Caco-2 (cell line): ENCODE data around the gene PPEF2. TPM values are rescaled to one million over a fixed set of nuclear protein-coding genes. Genes with fewer than 3 reads are reported as not detected.

Experiments
- BruUV-seq: library from RNA; stranded (reverse); fragments of 400-500 nt; replicated peaks from 2 replicates; lab custom pipeline; 2021; lab: Mats Ljungman, UMichigan
- CTCF ChIA-PET: fragments of 300-600 bp; sonication (Branson Sonifier 250); formaldehyde crosslinking; loops from one replicate; lab custom pipeline; 2022; ENCODE audit warnings: antibody characterized with exemption; lab: Charles Lee
- POLR2A ChIA-PET: fragments of 300-600 bp; sonication (Branson Sonifier 250); formaldehyde crosslinking; loops from one replicate; lab custom pipeline; 2022; ENCODE audit warnings: antibody characterized with exemption; lab: Charles Lee
- DNase-seq, 2 experiments: peaks; one replicate each; pipeline versions ENCODE4 v3.0.0 to v3.0.0-alpha.2; 2020 to 2022
- H3K27me3 ChIP-seq: replicated peaks from 2 replicates; pipeline ENCODE4 v1.6.0; 2011; ENCODE audit warnings: low read length; ENCODE audit not compliant: control insufficient read depth, insufficient read depth
- H3K36me3 ChIP-seq: 2 replicates; pipeline ENCODE4 v1.5.1; 2011; ENCODE audit warnings: low read length; ENCODE audit not compliant: control insufficient read depth, insufficient read depth
- H3K4me1 ChIP-seq: fragments of 250-450 bp; sonication (Bioruptor Pico); 2 replicates; pipeline ENCODE4 v1.5.1; 2020; ENCODE audit warnings: mild to moderate bottlenecking
- H3K4me3 ChIP-seq: 2 replicates; pipeline ENCODE4 v1.5.1; 2011; ENCODE audit warnings: low read depth, mild to moderate bottlenecking, control low read depth, low read length
- H3K9me3 ChIP-seq: fragments of 250-450 bp; sonication (Bioruptor Pico); 2 replicates; pipeline ENCODE4 v1.5.1; 2020; ENCODE audit warnings: mild to moderate bottlenecking, moderate library complexity
- H3K27ac Mint-ChIP-seq: one replicate; pipeline ENCODE4 v1.8.0; 2022; ENCODE audit warnings: mixed read lengths; ENCODE audit not compliant: unreplicated experiment
- H3K27me3 Mint-ChIP-seq: one replicate; pipeline ENCODE4 v1.8.0; 2022; ENCODE audit warnings: mixed read lengths; ENCODE audit not compliant: insufficient read depth, unreplicated experiment
- H3K36me3 Mint-ChIP-seq: one replicate; pipeline ENCODE4 v1.8.0; 2022; ENCODE audit warnings: mild to moderate bottlenecking, mixed read lengths; ENCODE audit not compliant: insufficient read depth, unreplicated experiment
- H3K4me1 Mint-ChIP-seq: one replicate; pipeline ENCODE4 v1.8.0; 2022; ENCODE audit warnings: low read depth, mixed read lengths; ENCODE audit not compliant: unreplicated experiment
- H3K4me3 Mint-ChIP-seq: one replicate; pipeline ENCODE4 v1.8.0; 2022; ENCODE audit warnings: mild to moderate bottlenecking, moderate library complexity, mixed read lengths; ENCODE audit not compliant: unreplicated experiment
- H3K9me3 Mint-ChIP-seq: one replicate; pipeline ENCODE4 v1.8.0; 2022; ENCODE audit warnings: mixed read lengths; ENCODE audit not compliant: unreplicated experiment
- CTCF ChIP-seq, 2 experiments: fragments of 200-600 bp in 1 of 2; IDR thresholded peaks; 1 replicate in 1 of 2; 2 replicates in 1 of 2; pipeline versions ENCODE4 v1.5.1 to v1.8.0; 2011 to 2022; ENCODE audit warnings: antibody characterized with exemption in 1 of 2, control low read depth in 1 of 2, inconsistent platforms in 1 of 2, low read depth in 1 of 2, low read length in 1 of 2, mild to moderate bottlenecking in 1 of 2, moderate library complexity in 1 of 2; ENCODE audit not compliant: insufficient read depth in 1 of 2, severe bottlenecking in 1 of 2, unreplicated experiment in 1 of 2
- intact Hi-C: fragments of 100-400 bp; cut with micrococcal nuclease; formaldehyde crosslinking; loops from one replicate; pipeline ENCODE4 v1.10.0; 2022; ENCODE audit not compliant: unreplicated experiment
- total RNA-seq: library from RNA; stranded (reverse); gene quantifications from 2 replicates; pipeline ENCODE4 v1.2.3, GENCODE V29; 2022

PPEF2 gene
- total RNA-seq, 1 experiment from 2014 or later, result not detected

GRCh38 chr4:75834772-75835154, 67.5 kb downstream of the PPEF2 start:
- Mint-ChIP-seq H3K27me3 (no peaks in the 10 kb centered on the region), H3K36me3 (no peaks in the 10 kb centered on the region), H3K27ac (no peak overlapping the region), H3K4me3 (no peak overlapping the region), H3K4me1 (no peaks in the 10 kb centered on the region), H3K9me3 (no peaks in the 10 kb centered on the region)
- Histone ChIP-seq H3K9me3 (no peaks in the 10 kb centered on the region), H3K4me3 (no peak overlapping the region), H3K36me3 (no peaks in the 10 kb centered on the region), H3K27me3 (no peaks in the 10 kb centered on the region), H3K4me1 (peaks cover 7% of the 10 kb centered on the region)
- BruUV-seq, result no TSS peak
- CTCF ChIA-PET, result interaction anchor here (1.6 kb wide), 1 partner anchor 13 kb away, joined by 8 read pairs; no protein-coding TSS in a partner anchor
- DNase-seq, result no peak
- POLR2A ChIA-PET, result no interaction called here
- intact Hi-C loops, result no loop called here
- TF ChIP-seq CTCF (IDR thresholded peaks at IDR 0.05; ENCODE audit: insufficient read depth in 1 of 2, low read depth in 1 of 2, low read length in 1 of 2, severe bottlenecking in 1 of 2, unreplicated experiment in 1 of 2), result no peak

- no peaks in the 10 kb centered on the region for H3K36me3 ChIP-seq
- no TSS peak for BruUV-seq
- no peak for TF ChIP-seq CTCF (IDR thresholded peaks at IDR 0.05; ENCODE audit: insufficient read depth in 1 of 2, low read depth in 1 of 2, low read length in 1 of 2, severe bottlenecking in 1 of 2, unreplicated experiment in 1 of 2)
- no peak for DNase-seq
- POLR2A ChIA-PET, result no interaction called here
- no peaks in the 10 kb centered on the region for H3K9me3 ChIP-seq
- Mint-ChIP-seq H3K9me3 (no peaks in the 10 kb centered on the region), H3K36me3 (no peaks in the 10 kb centered on the region), H3K27ac (no peak overlapping the region), H3K4me1 (no peaks in the 10 kb centered on the region), H3K4me3 (no peak overlapping the region), H3K27me3 (no peaks in the 10 kb centered on the region)
- no peaks in the 10 kb centered on the region for H3K27me3 ChIP-seq
- no peak overlapping the region for H3K4me3 ChIP-seq
- intact Hi-C loops, result no loop called here
- CTCF ChIA-PET, result interaction anchor here (1.6 kb wide), 1 partner anchor 14 kb away, joined by 8 read pairs; no protein-coding TSS in a partner anchor
- peaks cover 7% of the 10 kb centered on the region for H3K4me1 ChIP-seq
Measured at GRCh38 chr4:75834095-75834771, 68.0 kb downstream of the PPEF2 start.

- ChIA-PET CTCF (no interaction called here), POLR2A (no interaction called here)
- no peaks in the 10 kb centered on the region for H3K27me3 Mint-ChIP-seq
- no peaks in the 10 kb centered on the region for H3K9me3 Mint-ChIP-seq
- H3K36me3 Mint-ChIP-seq, result no peaks in the 10 kb centered on the region
- no peaks in the 10 kb centered on the region for H3K4me1 Mint-ChIP-seq
- Histone ChIP-seq H3K9me3 (no peaks in the 10 kb centered on the region), H3K4me1 (peaks cover 7% of the 10 kb centered on the region), H3K36me3 (no peaks in the 10 kb centered on the region), H3K27me3 (no peaks in the 10 kb centered on the region), H3K4me3 (no peak overlapping the region)
- H3K27ac Mint-ChIP-seq, result no peak overlapping the region
- no TSS peak for BruUV-seq
- intact Hi-C loops, result no loop called here
- DNase-seq, result no peak
- no peak overlapping the region for H3K4me3 Mint-ChIP-seq
- TF ChIP-seq CTCF (IDR thresholded peaks at IDR 0.05; ENCODE audit: insufficient read depth in 1 of 2, low read depth in 1 of 2, low read length in 1 of 2, severe bottlenecking in 1 of 2, unreplicated experiment in 1 of 2), result no peak
Measured at GRCh38 chr4:75831856-75832405, 70.3 kb downstream of the PPEF2 start.
